WTC11 (cell line): ENCODE measurements around the gene FAM53B. TPM values are rescaled to one million over a fixed set of nuclear protein-coding genes. Genes with fewer than 3 reads are reported as not detected.

Experiments used
- ATAC-seq: fragments of 200-7000 bp; cut with Tn5 transposase; 2 replicates; pipeline ENCODE4 v1.10.0; 2021; ENCODE audit warnings: mild to moderate bottlenecking, moderate library complexity
- CTCF ChIA-PET: fragments of 300-600 bp; sonication (Branson Sonifier 250); formaldehyde crosslinking; loops from one replicate; lab custom pipeline; 2021; ENCODE audit warnings: antibody characterized with exemption; lab: Charles Lee
- POLR2A ChIA-PET: fragments of 350-600 bp; sonication (Branson Sonifier 250); formaldehyde crosslinking; loops from one replicate; lab custom pipeline; 2021; ENCODE audit warnings: antibody characterized with exemption; lab: Charles Lee
- DNase-seq: peaks from one replicate; pipeline ENCODE4 v3.0.0; 2021; ENCODE audit warnings: low spot score
- H3K27ac Mint-ChIP-seq: 2 replicates; pipeline ENCODE4 v1.8.0; 2021; ENCODE audit warnings: mixed read lengths
- H3K27me3 Mint-ChIP-seq: 2 replicates; pipeline ENCODE4 v1.8.0; 2021; ENCODE audit warnings: low read depth, mild to moderate bottlenecking, moderate library complexity, mixed read lengths
- H3K36me3 Mint-ChIP-seq: 2 replicates; pipeline ENCODE4 v1.8.0; 2021; ENCODE audit warnings: mixed read lengths
- H3K4me1 Mint-ChIP-seq: 2 replicates; pipeline ENCODE4 v1.8.0; 2022; ENCODE audit warnings: mixed read lengths
- H3K4me3 Mint-ChIP-seq: 2 replicates; pipeline ENCODE4 v1.8.0; 2021; ENCODE audit warnings: mild to moderate bottlenecking, moderate library complexity, mixed read lengths
- H3K9me3 Mint-ChIP-seq: 2 replicates; pipeline ENCODE4 v1.8.0; 2021; ENCODE audit warnings: mixed read lengths
- AR ChIP-seq: fragments of 250-450 bp; sonication (Bioruptor Pico); IDR thresholded peaks from 2 replicates; pipeline ENCODE4 v1.9.0; 2021; ENCODE audit warnings: mild to moderate bottlenecking
- ATF2 ChIP-seq: sonication (generic); formaldehyde crosslinking; IDR thresholded peaks from 2 replicates; pipeline ENCODE4 v1.8.1; 2022; ENCODE audit warnings: low read depth, missing genetic modification reagents, borderline replicate concordance
- CBFB ChIP-seq: sonication (generic); formaldehyde crosslinking; IDR thresholded peaks from 2 replicates; pipeline ENCODE4 v1.8.1; 2022; ENCODE audit warnings: mild to moderate bottlenecking, low read depth, missing genetic modification reagents
- E2F4 ChIP-seq: sonication (generic); formaldehyde crosslinking; IDR thresholded peaks from 2 replicates; pipeline ENCODE4 v1.8.1; 2022; ENCODE audit warnings: low read depth, mild to moderate bottlenecking, moderate library complexity, missing genetic modification reagents, borderline replicate concordance
- FOXJ3 ChIP-seq: sonication (generic); formaldehyde crosslinking; IDR thresholded peaks from 2 replicates; pipeline ENCODE4 v1.9.0; 2021; ENCODE audit warnings: missing genetic modification reagents, mild to moderate bottlenecking, borderline replicate concordance
- FOXK1 ChIP-seq: sonication (generic); formaldehyde crosslinking; IDR thresholded peaks from 2 replicates; pipeline ENCODE4 v1.8.0; 2022; ENCODE audit warnings: mild to moderate bottlenecking, moderate library complexity, missing genetic modification reagents
- IRF1 ChIP-seq: sonication (generic); formaldehyde crosslinking; IDR thresholded peaks from 2 replicates; pipeline ENCODE4 v1.8.0; 2023; ENCODE audit warnings: missing genetic modification reagents
- MYBL2 ChIP-seq: sonication (generic); formaldehyde crosslinking; IDR thresholded peaks from 2 replicates; pipeline ENCODE4 v1.8.1; 2023; ENCODE audit warnings: mild to moderate bottlenecking, moderate library complexity, missing genetic modification reagents
- PRRX2 ChIP-seq: fragments of 250-450 bp; sonication (Bioruptor Pico); IDR thresholded peaks from 2 replicates; pipeline ENCODE4 v1.8.0; 2021; ENCODE audit warnings: mild to moderate bottlenecking
- SMAD3 ChIP-seq: sonication (generic); formaldehyde crosslinking; IDR thresholded peaks from 2 replicates; pipeline ENCODE4 v1.8.0; 2022; ENCODE audit warnings: missing genetic modification reagents, mild to moderate bottlenecking, borderline replicate concordance
- SMAD4 ChIP-seq: sonication (generic); formaldehyde crosslinking; IDR thresholded peaks from 2 replicates; pipeline ENCODE4 v1.8.0; 2022; ENCODE audit warnings: mild to moderate bottlenecking, missing genetic modification reagents
- TCF7 ChIP-seq: sonication (generic); formaldehyde crosslinking; IDR thresholded peaks from 2 replicates; pipeline ENCODE4 v1.8.0; 2022; ENCODE audit warnings: mild to moderate bottlenecking, low read depth, missing genetic modification reagents, moderate library complexity
- ZBTB21 ChIP-seq: sonication (generic); formaldehyde crosslinking; IDR thresholded peaks from 2 replicates; pipeline ENCODE4 v1.8.1; 2023; ENCODE audit warnings: mild to moderate bottlenecking, missing genetic modification reagents, borderline replicate concordance
- ZMAT4 ChIP-seq: fragments of 250-450 bp; sonication (Bioruptor Pico); IDR thresholded peaks from 2 replicates; pipeline ENCODE4 v1.9.0; 2021; ENCODE audit warnings: mild to moderate bottlenecking
- ZNF121 ChIP-seq: sonication (generic); formaldehyde crosslinking; IDR thresholded peaks from 2 replicates; pipeline ENCODE4 v1.8.0; 2023; ENCODE audit warnings: missing genetic modification reagents
- ZNF138 ChIP-seq: sonication (generic); formaldehyde crosslinking; conservative IDR thresholded peaks from 2 replicates; pipeline ENCODE4 v1.8.1; 2022; ENCODE audit warnings: mild to moderate bottlenecking, moderate library complexity, missing genetic modification reagents
- ZNF317 ChIP-seq: sonication (generic); formaldehyde crosslinking; IDR thresholded peaks from 2 replicates; pipeline ENCODE4 v1.8.1; 2023; ENCODE audit warnings: low read depth, mild to moderate bottlenecking, moderate library complexity, missing genetic modification reagents, borderline replicate concordance
- total RNA-seq: library from RNA; stranded (reverse); gene quantifications from 3 replicates; pipeline ENCODE4 v1.2.3, GENCODE V29; 2021
- TF ChIP-seq, protein P1 (sequence below): sonication (generic); formaldehyde crosslinking; IDR thresholded peaks from 2 replicates; pipeline ENCODE4 v1.8.0; 2023; ENCODE audit warnings: mild to moderate bottlenecking, missing genetic modification reagents
- TF ChIP-seq, protein P2 (sequence below): fragments of 250-450 bp; sonication (Bioruptor Pico); IDR thresholded peaks from 2 replicates; pipeline ENCODE4 v1.8.0; 2021; ENCODE audit warnings: mild to moderate bottlenecking
- TF ChIP-seq, protein P3 (sequence below): sonication (generic); formaldehyde crosslinking; IDR thresholded peaks from 2 replicates; pipeline ENCODE4 v1.8.1; 2022; ENCODE audit warnings: mild to moderate bottlenecking, missing genetic modification reagents, moderate library complexity, borderline replicate concordance

Gene FAM53B
- total RNA-seq, 1 experiment from 2014 or later, result 21.3 TPM

DNA sequence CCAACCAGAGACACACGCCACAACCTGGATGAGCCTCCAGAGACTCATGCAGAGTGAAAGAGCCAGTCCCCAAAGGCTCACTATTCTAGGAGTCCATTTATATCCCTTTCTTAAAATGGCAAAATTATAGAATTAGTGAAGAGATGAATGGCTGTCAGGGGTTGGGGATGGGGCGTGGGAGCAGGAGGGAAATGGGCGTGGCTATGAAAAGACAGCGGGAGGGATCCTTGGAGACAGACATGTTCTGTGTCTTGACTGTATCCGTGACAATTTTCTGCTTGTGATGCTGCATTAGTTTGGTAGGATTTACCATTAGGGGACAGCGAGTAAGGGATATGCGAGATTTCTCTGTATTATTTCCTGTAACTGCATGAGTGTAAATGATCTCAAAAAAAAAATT is 33.0 kb downstream of the FAM53B start:
- Mint-ChIP-seq H3K4me1 (peaks cover 37% of the 10 kb centered on the region), H3K27me3 (no peaks in the 10 kb centered on the region), H3K9me3 (no peaks in the 10 kb centered on the region), H3K4me3 (no peak overlapping the region), H3K27ac (no peak overlapping the region), H3K36me3 (peaks cover 6% of the 10 kb centered on the region; the same call in 1 of the 2 replicates)
- ATAC-seq (no peak), DNase-seq (no peak)
- CTCF ChIA-PET, result no interaction called here
- no peak for TF ChIP-seq FOXK1 (CRISPR knock-in tag)
- no peak for TF ChIP-seq CBFB (CRISPR knock-in tag)
- no peak for TF ChIP-seq IRF1 (CRISPR knock-in tag)
- no peak for TF ChIP-seq ZBTB21 (CRISPR knock-in tag)
- POLR2A ChIA-PET, result no interaction called here

- Mint-ChIP-seq H3K4me1 (peaks cover 45% of the 10 kb centered on the region), H3K4me3 (no peak overlapping the region), H3K36me3 (peaks cover 7% of the 10 kb centered on the region; the same call in 1 of the 2 replicates), H3K27me3 (no peaks in the 10 kb centered on the region), H3K9me3 (no peaks in the 10 kb centered on the region), H3K27ac (peak overlapping the region; percentile 40; the same call in 1 of the 2 replicates)
- CTCF ChIA-PET, result no interaction called here
- POLR2A ChIA-PET, result no interaction called here
- no peak for ATAC-seq
- no peak for DNase-seq
- TF ChIP-seq ZNF138 (CRISPR knock-in tag) (no peak), ZNF121 (CRISPR knock-in tag) (no peak), TCF7 (CRISPR knock-in tag) (no peak), FOXJ3 (CRISPR knock-in tag) (no peak), E2F4 (CRISPR knock-in tag) (no peak), ZNF317 (CRISPR knock-in tag) (no peak), ATF2 (CRISPR knock-in tag) (no peak), AR (CRISPR knock-in tag) (no peak), ZMAT4 (CRISPR knock-in tag) (no peak), PRRX2 (CRISPR knock-in tag) (no peak), IRF1 (CRISPR knock-in tag) (no peak), SMAD3 (no peak), MYBL2 (no peak), SMAD4 (no peak), ZBTB21 (CRISPR knock-in tag) (no peak)
- TF ChIP-seq, protein P1, sequence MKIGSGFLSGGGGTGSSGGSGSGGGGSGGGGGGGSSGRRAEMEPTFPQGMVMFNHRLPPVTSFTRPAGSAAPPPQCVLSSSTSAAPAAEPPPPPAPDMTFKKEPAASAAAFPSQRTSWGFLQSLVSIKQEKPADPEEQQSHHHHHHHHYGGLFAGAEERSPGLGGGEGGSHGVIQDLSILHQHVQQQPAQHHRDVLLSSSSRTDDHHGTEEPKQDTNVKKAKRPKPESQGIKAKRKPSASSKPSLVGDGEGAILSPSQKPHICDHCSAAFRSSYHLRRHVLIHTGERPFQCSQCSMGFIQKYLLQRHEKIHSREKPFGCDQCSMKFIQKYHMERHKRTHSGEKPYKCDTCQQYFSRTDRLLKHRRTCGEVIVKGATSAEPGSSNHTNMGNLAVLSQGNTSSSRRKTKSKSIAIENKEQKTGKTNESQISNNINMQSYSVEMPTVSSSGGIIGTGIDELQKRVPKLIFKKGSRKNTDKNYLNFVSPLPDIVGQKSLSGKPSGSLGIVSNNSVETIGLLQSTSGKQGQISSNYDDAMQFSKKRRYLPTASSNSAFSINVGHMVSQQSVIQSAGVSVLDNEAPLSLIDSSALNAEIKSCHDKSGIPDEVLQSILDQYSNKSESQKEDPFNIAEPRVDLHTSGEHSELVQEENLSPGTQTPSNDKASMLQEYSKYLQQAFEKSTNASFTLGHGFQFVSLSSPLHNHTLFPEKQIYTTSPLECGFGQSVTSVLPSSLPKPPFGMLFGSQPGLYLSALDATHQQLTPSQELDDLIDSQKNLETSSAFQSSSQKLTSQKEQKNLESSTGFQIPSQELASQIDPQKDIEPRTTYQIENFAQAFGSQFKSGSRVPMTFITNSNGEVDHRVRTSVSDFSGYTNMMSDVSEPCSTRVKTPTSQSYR, result no peak
- TF ChIP-seq, protein P2, sequence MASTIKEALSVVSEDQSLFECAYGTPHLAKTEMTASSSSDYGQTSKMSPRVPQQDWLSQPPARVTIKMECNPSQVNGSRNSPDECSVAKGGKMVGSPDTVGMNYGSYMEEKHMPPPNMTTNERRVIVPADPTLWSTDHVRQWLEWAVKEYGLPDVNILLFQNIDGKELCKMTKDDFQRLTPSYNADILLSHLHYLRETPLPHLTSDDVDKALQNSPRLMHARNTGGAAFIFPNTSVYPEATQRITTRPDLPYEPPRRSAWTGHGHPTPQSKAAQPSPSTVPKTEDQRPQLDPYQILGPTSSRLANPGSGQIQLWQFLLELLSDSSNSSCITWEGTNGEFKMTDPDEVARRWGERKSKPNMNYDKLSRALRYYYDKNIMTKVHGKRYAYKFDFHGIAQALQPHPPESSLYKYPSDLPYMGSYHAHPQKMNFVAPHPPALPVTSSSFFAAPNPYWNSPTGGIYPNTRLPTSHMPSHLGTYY (CRISPR knock-in tag), result no peak
- TF ChIP-seq, protein P3, sequence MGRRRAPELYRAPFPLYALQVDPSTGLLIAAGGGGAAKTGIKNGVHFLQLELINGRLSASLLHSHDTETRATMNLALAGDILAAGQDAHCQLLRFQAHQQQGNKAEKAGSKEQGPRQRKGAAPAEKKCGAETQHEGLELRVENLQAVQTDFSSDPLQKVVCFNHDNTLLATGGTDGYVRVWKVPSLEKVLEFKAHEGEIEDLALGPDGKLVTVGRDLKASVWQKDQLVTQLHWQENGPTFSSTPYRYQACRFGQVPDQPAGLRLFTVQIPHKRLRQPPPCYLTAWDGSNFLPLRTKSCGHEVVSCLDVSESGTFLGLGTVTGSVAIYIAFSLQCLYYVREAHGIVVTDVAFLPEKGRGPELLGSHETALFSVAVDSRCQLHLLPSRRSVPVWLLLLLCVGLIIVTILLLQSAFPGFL (CRISPR knock-in tag), result no peak
These were observed 33.8 kb downstream of the FAM53B start for GRCh38 chr10:124710266-124710881.
